SU-DHL-6 (cell line): ENCODE results near the gene ARHGAP26.

ENCODE experiments used
- H2AFZ ChIP-seq: fragments of 200-600 bp; sonication (generic); 2 replicates; pipeline ENCODE4 v1.6.1; 2014; ENCODE audit warnings: low read depth, mild to moderate bottlenecking, moderate library complexity, mixed read lengths, antibody characterized with exemption, low read length; ENCODE audit not compliant: severe bottlenecking
- H3F3A ChIP-seq: fragments of 200-600 bp; shearing (Covaris generic); 2 replicates; pipeline ENCODE4 v1.6.0; 2016; ENCODE audit warnings: antibody characterized with exemption, mild to moderate bottlenecking; ENCODE audit not compliant: insufficient read depth
- H3K27ac ChIP-seq: fragments of 200-600 bp; sonication (generic); 2 replicates; pipeline ENCODE4 v1.5.1; 2016; ENCODE audit warnings: low read depth, mild to moderate bottlenecking, low read length, moderate library complexity, mixed read lengths
- H3K27me3 ChIP-seq: fragments of 200-600 bp; sonication (generic), shearing (Covaris generic); 2 replicates; pipeline ENCODE4 v1.6.0; 2014; ENCODE audit warnings: mild to moderate bottlenecking, low read length
- H3K36me3 ChIP-seq: fragments of 200-600 bp; sonication (generic); 2 replicates; pipeline ENCODE4 v1.6.1; 2014; ENCODE audit warnings: mild to moderate bottlenecking, low read length, mixed read lengths
- H3K4me2 ChIP-seq: fragments of 300-600, 200-600 bp; shearing (Covaris generic), sonication (generic); 2 replicates; pipeline ENCODE4 v1.6.0; 2014; ENCODE audit warnings: low read length, low read depth, mild to moderate bottlenecking; ENCODE audit not compliant: poor library complexity, severe bottlenecking
- H3K4me3 ChIP-seq: fragments of 200-600 bp; sonication (generic); 2 replicates; pipeline ENCODE4 v1.5.1; 2014; ENCODE audit warnings: antibody characterized with exemption, low read length, mild to moderate bottlenecking, mixed read lengths; ENCODE audit not compliant: insufficient read depth, poor library complexity, severe bottlenecking
- H3K79me2 ChIP-seq: fragments of 200-600 bp; sonication (generic); 2 replicates; pipeline ENCODE4 v1.6.1; 2014; ENCODE audit warnings: mild to moderate bottlenecking, low read length, moderate library complexity; ENCODE audit not compliant: insufficient read depth
- H3K9ac ChIP-seq: fragments of 200-600 bp; sonication (generic); 2 replicates; pipeline ENCODE4 v1.7.0; 2014; ENCODE audit warnings: mild to moderate bottlenecking, low read length
- H3K9me2 ChIP-seq: fragments of 200-600 bp; sonication (generic); replicated peaks from 2 replicates; pipeline ENCODE4 v1.6.1; 2014; ENCODE audit warnings: low read length; ENCODE audit not compliant: insufficient read depth
- H3K9me3 ChIP-seq: fragments of 200-600 bp; sonication (generic); 2 replicates; pipeline ENCODE4 v1.6.1; 2014; ENCODE audit warnings: low read length, mixed read lengths; ENCODE audit not compliant: insufficient read depth
- H4K20me1 ChIP-seq: fragments of 200-600 bp; sonication (generic); 2 replicates; pipeline ENCODE4 v1.6.1; 2014; ENCODE audit warnings: low read depth, mild to moderate bottlenecking, antibody characterized with exemption, low read length, moderate library complexity, mixed read lengths
- EZH2phosphoT487 ChIP-seq: fragments of 200-600 bp; sonication (generic), shearing (Covaris generic); conservative IDR thresholded peaks from 2 replicates; pipeline ENCODE4 v1.6.1; 2018; ENCODE audit warnings: mild to moderate bottlenecking, antibody characterized with exemption, low read length, moderate library complexity, mixed read lengths
- TF ChIP-seq, protein P1 (sequence below): fragments of 200-600 bp; sonication (generic); IDR thresholded peaks from one replicate; pipeline ENCODE4 v1.5.1; 2017; ENCODE audit warnings: antibody characterized with exemption, mild to moderate bottlenecking, low read length, moderate library complexity; ENCODE audit not compliant: insufficient read depth, poor library complexity, severe bottlenecking

Gene ARHGAP26

DNA sequence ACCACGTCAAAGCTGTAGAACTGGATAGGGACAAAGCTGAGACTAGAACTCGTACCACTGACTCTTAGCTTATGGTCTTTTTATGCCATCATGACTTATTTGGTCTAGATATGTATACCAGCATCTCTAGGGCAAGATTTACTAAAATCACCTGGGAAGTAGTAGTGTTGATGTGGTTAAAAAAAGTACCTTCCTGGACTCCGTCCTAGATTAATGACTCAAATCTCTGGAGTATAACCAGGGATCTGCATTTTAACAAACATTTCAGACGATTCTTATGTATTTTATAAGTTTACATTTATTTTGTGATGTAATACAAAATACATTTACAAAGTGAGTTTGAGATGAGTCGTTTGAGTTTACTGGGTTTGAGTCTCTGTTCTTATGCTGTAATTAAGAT lies 68.7 kb downstream of the ARHGAP26 start:
- H4K20me1 ChIP-seq, result no peaks in the 10 kb centered on the region

DNA sequence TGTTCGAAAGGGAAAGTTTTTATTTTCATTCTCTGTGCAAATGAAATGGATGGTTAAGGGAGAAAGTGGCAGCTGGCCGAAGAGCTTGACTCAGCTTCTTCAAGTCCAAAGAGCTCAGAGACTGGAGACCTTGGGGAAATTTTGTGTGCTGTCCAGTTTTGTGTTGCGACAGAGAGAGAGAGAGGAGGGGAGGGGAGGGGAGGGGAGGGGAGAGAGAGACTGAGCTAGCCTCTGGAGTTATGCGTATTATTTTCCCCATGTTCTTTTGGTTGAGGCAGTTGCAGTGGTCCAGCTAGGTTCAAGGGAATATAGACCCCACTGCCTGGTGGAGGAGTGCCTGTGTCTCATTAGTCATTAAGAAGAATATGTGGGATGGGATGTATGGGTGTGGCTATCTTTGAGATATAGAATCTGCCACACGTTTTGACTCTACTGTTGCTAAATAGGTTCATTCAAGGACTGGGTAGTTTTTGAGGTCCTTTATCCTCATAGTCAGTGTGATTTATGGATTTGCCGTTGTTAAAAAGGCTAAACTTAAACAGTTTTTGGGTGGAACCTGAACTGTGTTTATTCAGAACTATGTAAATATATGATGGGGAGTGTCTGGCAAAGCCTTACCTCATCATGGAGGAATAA lies 69.7 kb downstream of the ARHGAP26 start:
- H3K36me3 ChIP-seq, result no peaks in the 10 kb centered on the region
- no peak overlapping the region for H3K4me3 ChIP-seq
- no peaks in the 10 kb centered on the region for H3K9me3 ChIP-seq
- no peak overlapping the region for H3K27ac ChIP-seq
- no peaks in the 10 kb centered on the region for H3K27me3 ChIP-seq
- no peaks in the 10 kb centered on the region for H3K79me2 ChIP-seq
- TF ChIP-seq EZH2phosphoT487, result no peak
- TF ChIP-seq, protein P1, sequence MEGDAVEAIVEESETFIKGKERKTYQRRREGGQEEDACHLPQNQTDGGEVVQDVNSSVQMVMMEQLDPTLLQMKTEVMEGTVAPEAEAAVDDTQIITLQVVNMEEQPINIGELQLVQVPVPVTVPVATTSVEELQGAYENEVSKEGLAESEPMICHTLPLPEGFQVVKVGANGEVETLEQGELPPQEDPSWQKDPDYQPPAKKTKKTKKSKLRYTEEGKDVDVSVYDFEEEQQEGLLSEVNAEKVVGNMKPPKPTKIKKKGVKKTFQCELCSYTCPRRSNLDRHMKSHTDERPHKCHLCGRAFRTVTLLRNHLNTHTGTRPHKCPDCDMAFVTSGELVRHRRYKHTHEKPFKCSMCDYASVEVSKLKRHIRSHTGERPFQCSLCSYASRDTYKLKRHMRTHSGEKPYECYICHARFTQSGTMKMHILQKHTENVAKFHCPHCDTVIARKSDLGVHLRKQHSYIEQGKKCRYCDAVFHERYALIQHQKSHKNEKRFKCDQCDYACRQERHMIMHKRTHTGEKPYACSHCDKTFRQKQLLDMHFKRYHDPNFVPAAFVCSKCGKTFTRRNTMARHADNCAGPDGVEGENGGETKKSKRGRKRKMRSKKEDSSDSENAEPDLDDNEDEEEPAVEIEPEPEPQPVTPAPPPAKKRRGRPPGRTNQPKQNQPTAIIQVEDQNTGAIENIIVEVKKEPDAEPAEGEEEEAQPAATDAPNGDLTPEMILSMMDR, result no peak
- no peak overlapping the region for H3K4me2 ChIP-seq
- H3K9ac ChIP-seq, result no peak overlapping the region
- no peaks in the 10 kb centered on the region for H3F3A ChIP-seq
- no peak overlapping the region for H2AFZ ChIP-seq
- H4K20me1 ChIP-seq, result no peaks in the 10 kb centered on the region
- H3K9me2 ChIP-seq, result no peaks in the 10 kb centered on the region

More for the DNA sequence above, 68.7 kb downstream of the ARHGAP26 start:
- Histone ChIP-seq H3K27me3 (no peaks in the 10 kb centered on the region), H3F3A (no peaks in the 10 kb centered on the region), H3K79me2 (no peaks in the 10 kb centered on the region), H2AFZ (no peak overlapping the region), H3K9me3 (no peaks in the 10 kb centered on the region), H3K4me2 (no peak overlapping the region), H3K9me2 (no peaks in the 10 kb centered on the region), H3K36me3 (no peaks in the 10 kb centered on the region), H3K27ac (no peak overlapping the region), H3K9ac (no peak overlapping the region), H3K4me3 (no peak overlapping the region)
- no peak for TF ChIP-seq EZH2phosphoT487
- TF ChIP-seq, protein P1, result no peak

DNA sequence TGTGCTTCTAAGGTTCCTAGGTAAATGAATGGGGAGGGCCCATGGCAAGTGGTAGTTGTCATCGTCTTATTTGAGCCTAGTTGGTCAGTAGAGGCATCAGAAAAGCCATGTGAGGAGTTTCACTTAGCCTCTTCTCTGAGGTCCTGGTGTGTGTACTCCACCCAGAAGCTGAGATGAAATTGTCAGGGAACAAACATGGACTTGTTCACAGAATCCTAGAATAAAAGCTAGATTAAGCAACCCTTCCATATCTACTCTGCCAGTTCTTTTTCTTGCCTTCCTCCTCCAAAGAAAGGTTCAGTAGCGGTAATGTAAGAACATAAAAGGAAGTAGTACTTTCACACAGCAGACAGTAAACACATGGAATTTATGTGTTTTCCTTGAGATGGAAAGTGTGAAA lies 70.4 kb downstream of the ARHGAP26 start:
- no peaks in the 10 kb centered on the region for H3K79me2 ChIP-seq
- no peaks in the 10 kb centered on the region for H3K9me2 ChIP-seq
- no peaks in the 10 kb centered on the region for H3K27me3 ChIP-seq
- H3K9ac ChIP-seq, result no peak overlapping the region
- no peak overlapping the region for H3K4me2 ChIP-seq
- no peaks in the 10 kb centered on the region for H3K9me3 ChIP-seq
- H3K36me3 ChIP-seq, result no peaks in the 10 kb centered on the region
- H3K27ac ChIP-seq, result no peak overlapping the region
- no peak overlapping the region for H2AFZ ChIP-seq
- H3K4me3 ChIP-seq, result no peak overlapping the region
- no peaks in the 10 kb centered on the region for H4K20me1 ChIP-seq
- TF ChIP-seq, protein P1, result no peak
- no peak for TF ChIP-seq EZH2phosphoT487
- H3F3A ChIP-seq, result no peaks in the 10 kb centered on the region
